KG1 (cell line): Measurements from ENCODE around the gene FAM53B.
A peak's percentile ranks its signal among the peaks of the same experiment; 100 is the strongest.
"Not testable (repeated sequence)": the region's sequence is repeated elsewhere in the genome, so short reads cannot be mapped to it uniquely, and the experiment has no call there.

Experiments used
- DNase-seq: peaks from one replicate; lab custom pipeline; 2025; lab: John Stamatoyannopoulos, UW

Gene FAM53B

GRCh38 chr10:124744102-124745050, at the start of gene FAM53B:
Gene FAM53B (minus strand): TSS chr10:124744378. CDS start chr10:124706713, 37,665 bp downstream.
- DNase-seq: peak; percentile 79

GRCh38 chr10:124792998-124793352, 48.8 kb upstream of the FAM53B start:
- no peak for DNase-seq

GRCh38 chr10:124791547-124792348, 47.6 kb upstream of the FAM53B start, which contains the start of gene EEF1AKMT2:
Gene EEF1AKMT2 (minus strand): TSS chr10:124791887. CDS start chr10:124791833, 54 bp downstream.
- peak; percentile 85 for DNase-seq

- not testable (repeated sequence) for DNase-seq
These were observed 38.7 kb upstream of the FAM53B start for GRCh38 chr10:124782900-124783299.

- no peak for DNase-seq
These were observed 24.6 kb upstream of the FAM53B start for GRCh38 chr10:124768791-124769190.

- DNase-seq: no peak
These were observed 21.1 kb upstream of the FAM53B start for GRCh38 chr10:124765256-124765655.

- DNase-seq: no peak
These were observed 19.1 kb upstream of the FAM53B start for GRCh38 chr10:124763267-124763666.

- DNase-seq: no peak
These were observed 18.1 kb upstream of the FAM53B start for GRCh38 chr10:124762281-124762680.

GRCh38 chr10:124756156-124756903, 12.2 kb upstream of the FAM53B start:
- no peak for DNase-seq

- DNase-seq: no peak
These were observed 11.4 kb upstream of the FAM53B start for GRCh38 chr10:124755581-124755980.

- no peak for DNase-seq
These were observed 10.0 kb upstream of the FAM53B start for GRCh38 chr10:124754227-124754626.

- no peak for DNase-seq
These were observed 4.9 kb upstream of the FAM53B start for GRCh38 chr10:124748953-124749645.

- no peak for DNase-seq
These were observed 4.0 kb upstream of the FAM53B start for GRCh38 chr10:124748166-124748565.

- no peak for DNase-seq
These were observed 3.6 kb upstream of the FAM53B start for GRCh38 chr10:124747745-124748144.

GRCh38 chr10:124746992-124747391, 2.8 kb upstream of the FAM53B start:
- no peak for DNase-seq

- not testable (repeated sequence) for DNase-seq
These were observed 2.3 kb upstream of the FAM53B start for GRCh38 chr10:124746447-124746846.

- DNase-seq: no peak
These were observed 1.5 kb upstream of the FAM53B start for GRCh38 chr10:124745673-124746072.

GRCh38 chr10:124745252-124745651, 1.1 kb upstream of the FAM53B start:
- DNase-seq: no peak

GRCh38 chr10:124743191-124744101, 732 bp downstream of the FAM53B start:
- no peak for DNase-seq
